Lung (tissue), 12 donors: ENCODE data around the gene STUM. TPM values are rescaled to one million over a fixed set of nuclear protein-coding genes. Genes with fewer than 3 reads are reported as not detected.

ENCODE experiments used
- ATAC-seq: fragments of 200-7000 bp; cut with Tn5 transposase; one replicate; pipeline ENCODE4 v1.9.1; 2020; ENCODE audit warnings: moderate number of reproducible peaks; ENCODE audit not compliant: insufficient read depth, low FRiP score
- DNase-seq, 3 donors: peaks; one replicate each; pipeline ENCODE4 v3.0.0-alpha.2; 2013 to 2017
- H3K27ac ChIP-seq, 2 donors: one replicate each; pipeline ENCODE4 v1.5.1; 2013; ENCODE audit warnings: mild to moderate bottlenecking in 2 of 2, moderate library complexity in 2 of 2, control low read depth in 1 of 2, inconsistent platforms in 1 of 2, low read depth in 1 of 2, low read length in 1 of 2
- H3K27me3 ChIP-seq, 3 donors: one replicate each; pipeline ENCODE4 v1.5.1; 2013; ENCODE audit warnings: low read length in 2 of 3; ENCODE audit not compliant: control insufficient read depth in 3 of 3, insufficient read depth in 3 of 3
- H3K36me3 ChIP-seq, 4 donors: one replicate each; pipeline ENCODE4 v1.5.1; 2013; ENCODE audit warnings: low read length in 4 of 4, mild to moderate bottlenecking in 1 of 4, moderate library complexity in 1 of 4; ENCODE audit not compliant: control insufficient read depth in 4 of 4, insufficient read depth in 4 of 4
- H3K4me1 ChIP-seq, 5 donors: one replicate each; pipeline ENCODE4 v1.5.1; 2013; ENCODE audit warnings: low read length in 5 of 5, mild to moderate bottlenecking in 2 of 5, moderate library complexity in 1 of 5; ENCODE audit not compliant: control insufficient read depth in 5 of 5, insufficient read depth in 5 of 5
- H3K4me3 ChIP-seq: one replicate; pipeline ENCODE4 v1.5.1; 2013; ENCODE audit warnings: mild to moderate bottlenecking, control low read depth, moderate library complexity
- H3K9ac ChIP-seq, 2 donors: one replicate each; pipeline ENCODE4 v1.5.1; 2013; ENCODE audit warnings: low read length in 2 of 2, control low read depth in 1 of 2; ENCODE audit not compliant: insufficient read depth in 1 of 2
- H3K9me3 ChIP-seq, 4 donors: one replicate each; pipeline ENCODE4 v1.5.1; 2013; ENCODE audit warnings: low read length in 3 of 4, mild to moderate bottlenecking in 1 of 4, moderate library complexity in 1 of 4; ENCODE audit not compliant: control insufficient read depth in 4 of 4, insufficient read depth in 3 of 4
- WGBS, 2 donors: extraction: QIAGEN DNeasy Blood & Tissue Kit; methylation state at CpG; one replicate each; pipeline ENCODE4 v1.1.7; 2013; 5-methylcytosine and 5-hydroxymethylcytosine counted together
- polyA plus RNA-seq, 2 donors: library from polyadenylated mRNA; stranded (reverse); fragments of 200-250 nt; gene quantifications; one replicate each; pipeline ENCODE4 v1.2.1, GENCODE V29; 2013
- total RNA-seq, 2 donors: library from RNA; depleted of rRNA in 1 of 2; stranded (reverse); fragments of >200 nt in 1 of 2; gene quantifications; one replicate each; pipeline ENCODE4 v1.2.1, GENCODE V29; 2014 to 2021
- TF ChIP-seq, protein P1 (sequence below): IDR thresholded peaks from 2 replicates; pipeline ENCODE4 v1.5.1; 2012; ENCODE audit warnings: mild to moderate bottlenecking; ENCODE audit errors: control extremely low read depth, extremely low read depth
- donor health status: control.
- donor health status: control.
- donor health status: Bipolar disorder and iron deficiency.
- donor health status: healthy.
- donor health status: DM: yes; HTN: yes; CAD: no.

Gene STUM
- total and polyA plus RNA-seq, 4 donors, result 0.09 to 0.58 (median 0.48) TPM

GRCh38 chr1:226603858-226604559, 55.4 kb downstream of the STUM start:
- H3K4me3 ChIP-seq, result no peak overlapping the region
- H3K9ac ChIP-seq, result no peak overlapping the region
- TF ChIP-seq, protein P1, sequence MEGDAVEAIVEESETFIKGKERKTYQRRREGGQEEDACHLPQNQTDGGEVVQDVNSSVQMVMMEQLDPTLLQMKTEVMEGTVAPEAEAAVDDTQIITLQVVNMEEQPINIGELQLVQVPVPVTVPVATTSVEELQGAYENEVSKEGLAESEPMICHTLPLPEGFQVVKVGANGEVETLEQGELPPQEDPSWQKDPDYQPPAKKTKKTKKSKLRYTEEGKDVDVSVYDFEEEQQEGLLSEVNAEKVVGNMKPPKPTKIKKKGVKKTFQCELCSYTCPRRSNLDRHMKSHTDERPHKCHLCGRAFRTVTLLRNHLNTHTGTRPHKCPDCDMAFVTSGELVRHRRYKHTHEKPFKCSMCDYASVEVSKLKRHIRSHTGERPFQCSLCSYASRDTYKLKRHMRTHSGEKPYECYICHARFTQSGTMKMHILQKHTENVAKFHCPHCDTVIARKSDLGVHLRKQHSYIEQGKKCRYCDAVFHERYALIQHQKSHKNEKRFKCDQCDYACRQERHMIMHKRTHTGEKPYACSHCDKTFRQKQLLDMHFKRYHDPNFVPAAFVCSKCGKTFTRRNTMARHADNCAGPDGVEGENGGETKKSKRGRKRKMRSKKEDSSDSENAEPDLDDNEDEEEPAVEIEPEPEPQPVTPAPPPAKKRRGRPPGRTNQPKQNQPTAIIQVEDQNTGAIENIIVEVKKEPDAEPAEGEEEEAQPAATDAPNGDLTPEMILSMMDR, result no peak
- H3K27me3 ChIP-seq, result no peaks in the 10 kb centered on the region
- DNase-seq (no peak), ATAC-seq (no peak)
- WGBS, 2 donors, result 81 to 86% methylated on average over 19 of the region's 19 CpGs
- no peaks in the 10 kb centered on the region for H3K9me3 ChIP-seq
- peaks cover 0 to 32% (median 10%) of the 10 kb centered on the region in 5 donors for H3K4me1 ChIP-seq
- no peak overlapping the region for H3K27ac ChIP-seq
- H3K36me3 ChIP-seq, result no peaks in the 10 kb centered on the region

DNA sequence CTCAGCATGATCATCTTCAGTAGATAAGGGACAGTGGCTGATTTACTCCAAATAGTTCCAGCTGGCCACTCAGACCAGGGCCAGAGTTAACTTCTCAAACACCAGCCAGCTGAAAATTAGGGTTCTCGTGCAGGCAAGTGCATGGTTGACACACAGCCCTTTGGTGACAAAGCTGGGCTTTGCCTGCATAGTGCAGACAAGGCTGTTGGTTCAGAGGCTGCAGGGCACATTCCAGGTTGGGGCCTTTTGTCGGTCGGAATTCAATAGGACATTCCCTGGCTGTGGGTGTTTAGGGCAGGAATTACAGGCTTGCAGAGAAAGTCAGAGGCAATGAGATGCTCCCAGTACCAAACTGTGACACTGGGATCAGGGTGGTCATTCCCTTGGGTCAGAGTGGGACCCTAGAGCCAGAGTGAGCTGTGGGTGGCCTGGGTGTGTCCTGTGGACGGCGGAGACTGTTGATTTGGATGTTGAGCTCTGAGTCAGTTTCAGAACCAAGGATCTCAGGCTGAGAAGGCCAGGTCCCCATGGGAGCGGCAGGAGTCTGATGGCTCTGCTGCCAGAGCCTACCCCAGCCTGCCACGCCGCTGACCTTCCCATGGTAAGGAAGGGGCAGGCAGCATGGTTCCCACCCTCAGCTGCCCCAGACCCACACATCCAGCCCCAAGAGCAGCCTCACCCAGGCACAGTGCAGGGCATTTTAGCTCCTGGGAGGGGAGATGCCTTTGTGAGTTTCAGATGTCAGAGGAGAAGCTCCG, 56.2 kb downstream of the STUM start:
- DNase-seq (peak in 1 of 3 donors; percentile 14), ATAC-seq (no peak)
- no peak overlapping the region for H3K9ac ChIP-seq
- no peaks in the 10 kb centered on the region for H3K36me3 ChIP-seq
- WGBS, 2 donors, result 88 to 98% methylated on average over 9 of the region's 9 CpGs
- no peaks in the 10 kb centered on the region for H3K9me3 ChIP-seq
- no peak overlapping the region for H3K4me3 ChIP-seq
- TF ChIP-seq, protein P1, result no peak
- no peaks in the 10 kb centered on the region for H3K27me3 ChIP-seq
- peaks cover 0 to 32% (median 10%) of the 10 kb centered on the region in 5 donors for H3K4me1 ChIP-seq
- no peak overlapping the region for H3K27ac ChIP-seq

DNA sequence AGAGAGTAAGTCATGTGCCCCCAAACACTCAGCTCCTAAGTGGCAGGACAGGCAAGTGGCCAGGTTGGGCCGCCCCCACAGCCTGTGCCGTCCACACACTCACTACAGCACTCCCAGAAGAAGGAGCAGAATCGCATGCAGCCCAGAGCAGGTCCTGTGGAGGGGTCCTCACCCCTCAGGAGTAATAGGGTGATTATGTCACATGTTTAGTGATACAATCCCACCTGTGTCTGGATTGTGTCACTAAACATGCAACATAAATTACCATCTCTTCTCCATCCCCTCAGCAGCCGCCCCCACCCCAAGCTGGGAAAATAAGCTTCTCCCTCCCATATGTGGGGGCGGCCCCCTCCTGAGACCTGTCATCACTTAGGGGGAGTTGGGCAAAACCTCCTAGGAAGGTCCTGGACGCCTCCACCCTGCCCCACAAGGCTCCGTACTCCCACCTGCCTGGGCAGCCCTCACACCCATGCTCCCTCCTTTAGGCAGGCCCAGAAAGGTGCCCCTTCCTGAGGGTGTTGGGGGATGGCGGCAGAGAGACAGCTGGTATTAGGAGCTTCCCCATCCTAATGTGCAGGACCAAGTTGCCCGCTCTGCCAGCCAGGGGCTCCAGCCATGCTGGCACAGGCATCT, 56.9 kb downstream of the STUM start:
- ATAC-seq (no peak), DNase-seq (no peak)
- no peaks in the 10 kb centered on the region for H3K27me3 ChIP-seq
- peaks cover 0 to 32% (median 10%) of the 10 kb centered on the region in 5 donors for H3K4me1 ChIP-seq
- H3K4me3 ChIP-seq, result no peak overlapping the region
- WGBS, 2 donors, result 90 to 95% methylated on average over 9 of the region's 9 CpGs
- H3K9ac ChIP-seq, result no peak overlapping the region
- H3K36me3 ChIP-seq, result no peaks in the 10 kb centered on the region
- H3K27ac ChIP-seq, result no peak overlapping the region
- TF ChIP-seq, protein P1, result no peak
- H3K9me3 ChIP-seq, result no peaks in the 10 kb centered on the region
